ENCODE measurements around the gene AGAP2.
"Not testable (repeated sequence)": the region's sequence is repeated elsewhere in the genome, so short reads cannot be mapped to it uniquely, and the experiment has no call there.

Gene AGAP2

GRCh38 chr12:57722716-57723629 is 15.6 kb downstream of the AGAP2 start:
- H2BK120ac ChIP-seq (ENCODE audit: low read depth, low read length), result no peak overlapping the region

GRCh38 chr12:57721846-57722608 is 16.5 kb downstream of the AGAP2 start:
- H4K91ac ChIP-seq (ENCODE audit: low read depth, low read length, poor library complexity); H3K4me3 ChIP-seq (ENCODE audit: low read length in 2 of 2); H3K4me2 ChIP-seq (ENCODE audit: insufficient read depth, low read length, poor library complexity, severe bottlenecking); H3K4ac ChIP-seq (ENCODE audit: low read length); H3K14ac ChIP-seq (ENCODE audit: low read length); H2AK5ac ChIP-seq (ENCODE audit: low read depth, low read length); H3K23ac ChIP-seq (ENCODE audit: low read depth, low read length, poor library complexity); H3K4me1 ChIP-seq (ENCODE audit: control insufficient read depth in 2 of 2, insufficient read depth in 1 of 2, low read depth in 1 of 2, low read length in 2 of 2); H2BK120ac ChIP-seq (ENCODE audit: low read depth, low read length); H2AFZ ChIP-seq (ENCODE audit: low read length); H3K9ac ChIP-seq (ENCODE audit: low read depth, low read length, poor library complexity); H3K18ac ChIP-seq (ENCODE audit: low read length); H3K9me3 ChIP-seq (replicated peaks in 1 of 2; ENCODE audit: control insufficient read depth in 2 of 2, insufficient read depth in 1 of 2, low read depth in 1 of 2, low read length in 2 of 2); H3K27ac ChIP-seq (replicated peaks; ENCODE audit: low read length); DNase-seq (ENCODE audit: low spot score); H2BK5ac ChIP-seq (ENCODE audit: low read length); H4K8ac ChIP-seq (ENCODE audit: low read depth, low read length); H2BK15ac ChIP-seq (ENCODE audit: low read length); H2BK12ac ChIP-seq (ENCODE audit: low read length); H3K79me1 ChIP-seq (ENCODE audit: low read depth, low read length): not testable (repeated sequence)
- no CpG with 5 or more reads among the region's 16 CpGs for WGBS, 2 donors (ENCODE audit: extremely low coverage in 2 of 2, insufficient read length in 2 of 2, insufficient replicate concordance in 1 of 2)
- H3K27me3 ChIP-seq (ENCODE audit: control insufficient read depth in 3 of 3, insufficient read depth in 3 of 3, low read depth in 1 of 3, low read length in 3 of 3), result peaks cover 0 to 29% (median 9%) of the 10 kb centered on the region in 3 experiments
- peaks cover 16 to 59% of the 10 kb centered on the region in 2 donors for H3K36me3 ChIP-seq (replicated peaks in 1 of 2; ENCODE audit: control insufficient read depth in 2 of 2, insufficient read depth in 2 of 2, low read length in 2 of 2)

More at GRCh38 chr12:57722716-57723629, 15.6 kb downstream of the AGAP2 start:
- no peak overlapping the region for H3K18ac ChIP-seq (ENCODE audit: low read length)
- no peak overlapping the region for H4K8ac ChIP-seq (ENCODE audit: low read depth, low read length)
- no peak overlapping the region for H2BK15ac ChIP-seq (ENCODE audit: low read length)
- H3K36me3 ChIP-seq (replicated peaks in 1 of 2; ENCODE audit: control insufficient read depth in 2 of 2, insufficient read depth in 2 of 2, low read length in 2 of 2), result peaks cover 13 to 62% of the 10 kb centered on the region in 2 donors
- no peak overlapping the region for H3K14ac ChIP-seq (ENCODE audit: low read length)
- H2AFZ ChIP-seq (ENCODE audit: low read length), result no peak overlapping the region
- no peak overlapping the region for H2AK5ac ChIP-seq (ENCODE audit: low read depth, low read length)
- H3K4me2 ChIP-seq (ENCODE audit: insufficient read depth, low read length, poor library complexity, severe bottlenecking), result no peak overlapping the region
- peaks cover 0 to 3% of the 10 kb centered on the region in 2 donors for H3K9me3 ChIP-seq (replicated peaks in 1 of 2; ENCODE audit: control insufficient read depth in 2 of 2, insufficient read depth in 1 of 2, low read depth in 1 of 2, low read length in 2 of 2)
- H3K27ac ChIP-seq (replicated peaks; ENCODE audit: low read length), result no peak overlapping the region
- H3K4me1 ChIP-seq (ENCODE audit: control insufficient read depth in 2 of 2, insufficient read depth in 1 of 2, low read depth in 1 of 2, low read length in 2 of 2), result peaks cover 0 to 7% of the 10 kb centered on the region in 2 donors
- H3K79me1 ChIP-seq (ENCODE audit: low read depth, low read length), result no peaks in the 10 kb centered on the region
- peaks cover 0 to 39% (median 18%) of the 10 kb centered on the region in 3 experiments for H3K27me3 ChIP-seq (ENCODE audit: control insufficient read depth in 3 of 3, insufficient read depth in 3 of 3, low read depth in 1 of 3, low read length in 3 of 3)
- no peak for DNase-seq (ENCODE audit: low spot score)
- no CpG with 5 or more reads among the region's 11 CpGs for WGBS, 2 donors (ENCODE audit: extremely low coverage in 2 of 2, insufficient read length in 2 of 2, insufficient replicate concordance in 1 of 2)
- H4K91ac ChIP-seq (ENCODE audit: low read depth, low read length, poor library complexity), result no peak overlapping the region
- no peak overlapping the region for H3K4me3 ChIP-seq (ENCODE audit: low read length in 2 of 2)
- no peak overlapping the region for H3K23ac ChIP-seq (ENCODE audit: low read depth, low read length, poor library complexity)
- H3K4ac ChIP-seq (ENCODE audit: low read length), result no peak overlapping the region
- H2BK5ac ChIP-seq (ENCODE audit: low read length), result no peak overlapping the region
- no peak overlapping the region for H3K9ac ChIP-seq (ENCODE audit: low read depth, low read length, poor library complexity)
- H2BK12ac ChIP-seq (ENCODE audit: low read length), result no peak overlapping the region

- Histone ChIP-seq H2BK120ac (ENCODE audit: low read depth, low read length) (no peak overlapping the region), H3K4me2 (ENCODE audit: insufficient read depth, low read length, poor library complexity, severe bottlenecking) (no peak overlapping the region), H2BK15ac (ENCODE audit: low read length) (no peak overlapping the region), H3K23ac (ENCODE audit: low read depth, low read length, poor library complexity) (no peak overlapping the region), H3K9ac (ENCODE audit: low read depth, low read length, poor library complexity) (no peak overlapping the region), H4K8ac (ENCODE audit: low read depth, low read length) (no peak overlapping the region), H3K18ac (ENCODE audit: low read length) (no peak overlapping the region), H2AK5ac (ENCODE audit: low read depth, low read length) (no peak overlapping the region), H3K27ac (replicated peaks; ENCODE audit: low read length) (no peak overlapping the region), H4K91ac (ENCODE audit: low read depth, low read length, poor library complexity) (no peak overlapping the region), H3K4me3 (ENCODE audit: low read length in 2 of 2) (no peak overlapping the region), H3K36me3 (replicated peaks in 1 of 2; ENCODE audit: control insufficient read depth in 2 of 2, insufficient read depth in 2 of 2, low read length in 2 of 2) (peaks cover 19 to 61% of the 10 kb centered on the region in 2 donors), H2BK12ac (ENCODE audit: low read length) (no peak overlapping the region), H3K27me3 (ENCODE audit: control insufficient read depth in 3 of 3, insufficient read depth in 3 of 3, low read depth in 1 of 3, low read length in 3 of 3) (peaks cover 0 to 19% (median 2%) of the 10 kb centered on the region in 3 experiments), H2AFZ (ENCODE audit: low read length) (no peak overlapping the region), H3K79me1 (ENCODE audit: low read depth, low read length) (no peaks in the 10 kb centered on the region), H3K9me3 (replicated peaks in 1 of 2; ENCODE audit: control insufficient read depth in 2 of 2, insufficient read depth in 1 of 2, low read depth in 1 of 2, low read length in 2 of 2) (no peaks in the 10 kb centered on the region), H3K14ac (ENCODE audit: low read length) (no peak overlapping the region), H2BK5ac (ENCODE audit: low read length) (no peak overlapping the region), H3K4me1 (ENCODE audit: control insufficient read depth in 2 of 2, insufficient read depth in 1 of 2, low read depth in 1 of 2, low read length in 2 of 2) (no peaks in the 10 kb centered on the region), H3K4ac (ENCODE audit: low read length) (no peak overlapping the region)
- no CpG with 5 or more reads among the region's 11 CpGs for WGBS, 2 donors (ENCODE audit: extremely low coverage in 2 of 2, insufficient read length in 2 of 2, insufficient replicate concordance in 1 of 2)
- no peak for DNase-seq (ENCODE audit: low spot score)
These were observed 17.6 kb downstream of the AGAP2 start for GRCh38 chr12:57720606-57721595.
